Ishikawa (cell line): ENCODE measurements around the gene TMEM129.

Experiments
- CEBPB ChIP-seq: IDR thresholded peaks from 2 replicates; pipeline ENCODE4 v1.6.1; 2012
- CREB1 ChIP-seq: IDR thresholded peaks from 2 replicates; pipeline ENCODE4 v1.6.1; 2012; ENCODE audit warnings: low read depth
- EGR1 ChIP-seq: IDR thresholded peaks from 2 replicates; pipeline ENCODE4 v1.6.1; 2012
- EP300 ChIP-seq: IDR thresholded peaks from 2 replicates; pipeline ENCODE4 v1.6.1; 2012; ENCODE audit warnings: borderline replicate concordance
- FOXM1 ChIP-seq: IDR thresholded peaks from 2 replicates; pipeline ENCODE4 v1.6.1; 2012; ENCODE audit warnings: low read depth, borderline replicate concordance
- NFIC ChIP-seq: IDR thresholded peaks from 2 replicates; pipeline ENCODE4 v1.6.1; 2012
- RAD21 ChIP-seq: IDR thresholded peaks from 2 replicates; pipeline ENCODE4 v1.6.1; 2012; ENCODE audit warnings: low read depth
- REST ChIP-seq: IDR thresholded peaks from 2 replicates; pipeline ENCODE4 v1.6.1; 2012; ENCODE audit warnings: low read depth, mild to moderate bottlenecking
- TAF1 ChIP-seq: IDR thresholded peaks from 2 replicates; pipeline ENCODE4 v1.6.1; 2012; ENCODE audit warnings: low read depth, mild to moderate bottlenecking
- TCF12 ChIP-seq: IDR thresholded peaks from 2 replicates; pipeline ENCODE4 v1.6.1; 2012; ENCODE audit warnings: low read depth
- TEAD4 ChIP-seq: IDR thresholded peaks from 2 replicates; pipeline ENCODE4 v1.6.1; 2012
- YY1 ChIP-seq: IDR thresholded peaks from 2 replicates; pipeline ENCODE4 v1.6.1; 2012; ENCODE audit warnings: low read depth
- ZBTB7A ChIP-seq: IDR thresholded peaks from 2 replicates; pipeline ENCODE4 v1.6.1; 2012; ENCODE audit warnings: low read depth
- TF ChIP-seq, protein P1 (sequence below): IDR thresholded peaks from 2 replicates; pipeline ENCODE4 v1.6.1; 2012
- TF ChIP-seq, protein P2 (sequence below): IDR thresholded peaks from 2 replicates; pipeline ENCODE4 v1.6.1; 2012

TMEM129 gene

DNA sequence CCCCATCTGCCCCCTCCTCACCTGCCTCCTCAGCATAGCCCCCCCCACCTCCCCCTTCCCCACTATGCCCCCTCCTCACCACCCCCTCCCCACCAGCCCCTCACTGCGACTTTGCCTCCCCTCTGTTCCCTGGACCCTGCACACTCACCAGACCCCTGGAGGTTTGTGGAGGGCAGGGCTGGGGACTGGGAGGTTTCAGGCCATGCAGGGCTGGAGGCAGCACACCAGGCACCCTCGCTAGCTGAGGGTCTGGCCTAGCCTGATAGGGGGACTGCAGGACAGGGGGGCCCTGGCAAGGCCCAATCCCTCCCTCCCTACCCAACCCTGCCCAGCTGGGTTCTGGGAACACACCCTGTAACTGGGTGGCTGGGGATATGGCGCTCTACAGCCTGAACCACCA is 28.2 kb upstream of the TMEM129 start:
- TF ChIP-seq RAD21 = no peak
- TF ChIP-seq TEAD4 = no peak
- no peak for TF ChIP-seq ZBTB7A
- TF ChIP-seq NFIC = no peak
- no peak for TF ChIP-seq EGR1

DNA sequence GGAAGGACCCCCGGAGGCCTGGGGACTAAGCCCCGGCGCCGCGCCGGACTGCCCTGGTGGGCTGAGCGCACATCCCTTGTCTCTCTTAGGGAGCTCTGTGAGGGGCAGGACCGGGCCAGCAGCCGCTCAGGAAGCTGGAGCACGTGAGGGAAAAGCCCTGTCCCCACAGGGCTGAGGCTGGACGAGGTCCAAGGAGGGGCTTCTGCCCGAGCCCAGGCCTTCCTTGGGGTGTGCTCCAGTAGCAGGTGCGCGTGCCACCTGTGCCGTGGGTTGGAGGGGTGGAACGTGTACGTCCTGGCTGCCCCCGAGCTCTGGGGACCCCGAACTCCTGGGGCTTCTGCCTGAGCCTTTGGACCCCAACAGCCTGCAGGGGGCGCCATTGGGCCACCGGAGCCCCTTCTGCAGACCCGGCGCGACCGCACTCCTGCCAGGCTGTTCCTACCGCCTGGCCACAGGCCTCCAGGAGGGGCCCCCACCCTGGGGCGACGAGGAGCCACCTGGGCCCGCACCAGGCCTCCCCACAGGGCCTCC is 27.4 kb upstream of the TMEM129 start:
- TF ChIP-seq TAF1 = no peak
- no peak for TF ChIP-seq EGR1
- TF ChIP-seq ZBTB7A = peak; percentile 92; the same call in 1 of the 2 replicates
- TF ChIP-seq, protein P1, sequence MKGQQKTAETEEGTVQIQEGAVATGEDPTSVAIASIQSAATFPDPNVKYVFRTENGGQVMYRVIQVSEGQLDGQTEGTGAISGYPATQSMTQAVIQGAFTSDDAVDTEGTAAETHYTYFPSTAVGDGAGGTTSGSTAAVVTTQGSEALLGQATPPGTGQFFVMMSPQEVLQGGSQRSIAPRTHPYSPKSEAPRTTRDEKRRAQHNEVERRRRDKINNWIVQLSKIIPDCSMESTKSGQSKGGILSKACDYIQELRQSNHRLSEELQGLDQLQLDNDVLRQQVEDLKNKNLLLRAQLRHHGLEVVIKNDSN = peak; percentile 69
- peak; percentile 23; the same call in 1 of the 2 replicates for TF ChIP-seq TCF12
- TF ChIP-seq RAD21 = peak; percentile 93

- TF ChIP-seq, protein P2, sequence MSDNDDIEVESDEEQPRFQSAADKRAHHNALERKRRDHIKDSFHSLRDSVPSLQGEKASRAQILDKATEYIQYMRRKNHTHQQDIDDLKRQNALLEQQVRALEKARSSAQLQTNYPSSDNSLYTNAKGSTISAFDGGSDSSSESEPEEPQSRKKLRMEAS = no peak
- TF ChIP-seq EGR1 (no peak), TEAD4 (no peak), CREB1 (no peak), TCF12 (no peak), YY1 (no peak), CEBPB (no peak), TAF1 (no peak), ZBTB7A (no peak)
These were observed 26.5 kb upstream of the TMEM129 start for GRCh38 chr4:1747603-1747967.

GRCh38 chr4:1746919-1747602 is 25.9 kb upstream of the TMEM129 start:
- no peak for TF ChIP-seq TEAD4
- TF ChIP-seq, protein P2 = no peak
- no peak for TF ChIP-seq NFIC
- TF ChIP-seq FOXM1 = no peak
- no peak for TF ChIP-seq RAD21
- no peak for TF ChIP-seq CEBPB
- TF ChIP-seq REST = no peak
- no peak for TF ChIP-seq EGR1
- no peak for TF ChIP-seq CREB1
- no peak for TF ChIP-seq ZBTB7A
- TF ChIP-seq TCF12 = no peak
- no peak for TF ChIP-seq YY1
- no peak for TF ChIP-seq TAF1
- TF ChIP-seq EP300 = no peak
- TF ChIP-seq, protein P1 = no peak

DNA sequence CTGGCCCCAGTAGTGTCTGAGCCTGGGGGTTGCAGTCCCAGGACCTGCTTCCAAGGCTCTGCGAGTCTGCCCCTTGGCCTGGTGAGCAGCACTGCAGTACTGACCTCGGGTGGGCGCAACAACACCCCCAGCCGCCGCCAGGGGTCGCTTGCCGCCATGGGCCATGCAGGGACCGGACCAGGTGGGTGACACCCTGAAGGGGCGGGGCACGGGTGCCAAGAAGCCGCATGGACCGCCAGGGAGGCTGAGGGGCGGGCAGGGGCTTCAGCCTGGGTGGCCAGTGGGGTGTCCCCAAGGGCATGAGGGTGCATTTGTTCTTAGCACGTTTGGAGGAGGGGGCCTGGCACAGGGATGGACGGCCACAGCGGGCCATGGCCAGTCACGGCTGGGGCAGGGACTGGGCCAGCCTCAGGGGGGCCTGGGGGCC is 25.2 kb upstream of the TMEM129 start:
- TF ChIP-seq RAD21 (no peak), EP300 (no peak), CREB1 (no peak), NFIC (no peak), CEBPB (no peak), TEAD4 (no peak), YY1 (no peak)
- TF ChIP-seq, protein P1 = no peak
- TF ChIP-seq, protein P2 = no peak

- TF ChIP-seq TCF12 (0 out of 2 replicates have a peak, but pooled peaks have one; percentile 26), EGR1 (no peak), CREB1 (no peak), ZBTB7A (no peak), TAF1 (no peak), RAD21 (no peak), TEAD4 (no peak)
These were observed 24.6 kb upstream of the TMEM129 start for GRCh38 chr4:1745697-1746096.

- TF ChIP-seq EGR1 (no peak), RAD21 (no peak), CREB1 (no peak), EP300 (no peak), TEAD4 (no peak), TCF12 (no peak), NFIC (no peak), YY1 (no peak), ZBTB7A (no peak), FOXM1 (no peak), TAF1 (no peak), REST (no peak), CEBPB (no peak)
- TF ChIP-seq, protein P1 = no peak
- TF ChIP-seq, protein P2 = no peak
These were observed 24.0 kb upstream of the TMEM129 start for GRCh38 chr4:1745165-1745564.
